GM18870 (cell line): ENCODE data around the gene TYW3.
A peak's percentile ranks its signal among the peaks of the same experiment; 100 is the strongest.

ENCODE experiments used
- ATAC-seq: cut with Tn5 transposase; IDR thresholded peaks from one replicate; pipeline ENCODE4 v1.9.1; 2021; ENCODE audit warnings: moderate library complexity; ENCODE audit not compliant: unreplicated experiment

Gene TYW3, protein sequence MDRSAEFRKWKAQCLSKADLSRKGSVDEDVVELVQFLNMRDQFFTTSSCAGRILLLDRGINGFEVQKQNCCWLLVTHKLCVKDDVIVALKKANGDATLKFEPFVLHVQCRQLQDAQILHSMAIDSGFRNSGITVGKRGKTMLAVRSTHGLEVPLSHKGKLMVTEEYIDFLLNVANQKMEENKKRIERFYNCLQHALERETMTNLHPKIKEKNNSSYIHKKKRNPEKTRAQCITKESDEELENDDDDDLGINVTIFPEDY

DNA sequence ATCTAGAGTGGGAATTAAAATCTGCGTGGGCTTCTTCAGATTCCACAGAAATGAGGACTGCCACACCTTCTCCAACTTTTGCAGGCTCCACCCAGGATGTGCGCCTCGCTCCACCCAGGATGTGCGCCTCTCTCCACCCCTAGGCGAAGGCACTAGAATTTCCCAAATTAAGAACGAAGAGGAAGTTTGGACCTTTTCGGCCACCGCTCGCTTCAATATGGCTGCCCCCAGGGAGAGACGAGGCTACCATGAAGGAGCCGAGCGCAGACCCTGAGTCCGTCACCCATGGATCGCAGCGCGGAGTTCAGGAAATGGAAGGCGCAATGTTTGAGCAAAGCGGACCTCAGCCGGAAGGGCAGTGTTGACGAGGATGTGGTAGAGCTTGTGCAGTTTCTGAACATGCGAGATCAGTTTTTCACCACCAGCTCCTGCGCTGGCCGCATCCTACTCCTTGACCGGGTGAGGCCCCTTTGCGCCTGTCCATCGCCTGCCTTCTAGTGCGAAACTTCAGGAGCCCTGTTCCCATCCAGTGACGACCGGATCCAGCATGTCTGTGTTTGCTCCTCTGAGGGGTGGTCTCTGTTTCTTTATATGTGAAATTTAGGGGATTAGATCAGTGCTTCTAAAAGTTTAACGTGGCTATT, at the start of gene TYW3, which contains the start of gene CRYZ:
Gene TYW3, plus strand, starts transcription at position 193 of the 644 bp plus-strand sequence. Its CDS starts 93 bp downstream, at position 286.
Gene CRYZ, minus strand, starts transcription at position 91 of the 644 bp plus-strand sequence. CDS start 8,229 bp downstream, outside the sequence.
- peak; percentile 69 for ATAC-seq

DNA sequence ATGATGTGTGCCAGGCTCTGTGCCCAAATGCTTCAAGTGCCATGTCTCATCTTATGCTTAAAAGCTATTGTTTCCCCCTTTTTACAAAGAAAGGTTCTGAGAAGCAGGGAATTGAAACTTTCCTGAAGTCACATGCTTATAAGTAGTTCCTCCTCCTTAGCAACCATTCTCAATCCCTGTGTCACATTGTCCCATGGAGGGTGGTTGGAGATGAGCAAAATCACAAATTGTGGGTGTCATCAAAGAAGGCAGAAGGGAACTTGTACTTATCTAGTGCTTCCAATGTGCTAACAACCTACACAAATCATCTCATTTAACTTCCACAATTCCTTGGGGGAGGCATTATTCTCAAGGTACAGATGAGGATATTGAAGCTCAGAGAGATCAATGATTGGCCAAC, 49.3 kb upstream of the TYW3 start:
- no peak for ATAC-seq

DNA sequence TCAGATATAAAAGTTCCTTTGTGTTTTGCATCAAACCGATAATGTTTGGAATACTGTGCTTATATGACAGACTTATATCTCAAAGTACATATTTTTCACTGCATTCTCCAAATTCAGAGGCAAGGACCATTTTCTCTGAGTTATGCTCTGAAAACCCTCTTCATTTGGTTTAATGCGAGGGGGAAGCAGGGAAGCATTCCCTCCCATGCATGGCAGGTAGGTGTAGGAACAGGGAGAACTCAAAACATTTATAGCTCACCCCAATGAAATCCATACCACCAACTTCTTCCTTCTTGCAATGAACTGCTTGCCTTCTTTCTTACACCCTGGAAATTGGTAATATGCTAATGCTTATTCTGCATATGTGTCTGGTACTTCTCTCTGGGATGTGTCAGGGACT, 48.7 kb upstream of the TYW3 start:
- ATAC-seq = no peak

DNA sequence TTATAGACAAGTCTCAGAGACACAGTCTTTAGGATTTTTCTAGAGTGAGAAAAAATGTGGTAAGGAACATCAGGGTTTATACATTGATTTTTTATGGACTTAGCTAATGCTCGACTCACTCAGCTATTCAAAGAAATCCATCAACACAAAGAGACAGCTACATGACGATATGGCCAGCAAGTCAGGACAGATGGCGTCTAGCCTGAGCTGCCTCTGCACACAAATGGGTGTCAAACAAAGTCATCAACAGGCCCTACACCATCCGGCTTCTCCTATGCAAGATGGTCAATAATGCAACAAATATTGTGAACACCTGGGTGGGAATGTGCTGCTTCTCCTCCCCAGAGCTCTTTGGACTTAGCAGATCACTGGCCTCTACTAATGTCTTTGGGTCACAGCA, 46.0 kb upstream of the TYW3 start:
- no peak for ATAC-seq

DNA sequence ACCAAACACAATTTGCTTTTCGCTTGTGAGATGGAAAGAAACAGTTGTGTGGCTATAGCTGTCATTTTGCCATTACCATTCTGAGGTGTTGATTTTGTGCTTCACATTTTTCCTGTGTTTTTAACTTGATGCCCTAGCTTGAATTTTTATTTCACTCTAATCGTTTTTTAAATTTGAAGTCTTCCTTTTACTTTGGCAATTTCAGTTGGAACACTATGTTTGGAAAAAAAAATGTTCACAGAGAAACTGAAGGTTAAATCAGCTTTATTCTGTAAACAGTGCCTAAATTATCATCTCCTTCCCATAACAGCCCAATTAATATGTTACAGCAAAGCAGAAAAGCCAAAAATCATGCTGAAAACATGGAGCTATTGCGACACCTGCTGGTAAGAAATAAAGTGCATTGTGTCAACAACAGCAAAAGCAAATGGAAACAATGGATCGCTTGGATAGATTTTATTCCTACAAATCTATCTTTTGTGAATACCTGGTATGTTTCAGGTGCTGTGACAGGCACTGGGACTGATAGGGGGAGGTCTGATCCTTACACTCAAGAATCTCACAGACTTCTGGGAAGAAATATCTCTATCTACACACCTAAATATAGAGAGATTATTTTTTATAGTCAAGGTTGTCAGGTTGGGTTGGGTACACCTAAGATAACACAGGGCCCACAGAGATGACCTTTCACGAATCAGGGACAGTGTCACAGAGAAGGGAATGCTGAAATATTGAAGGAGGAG, 43.2 kb upstream of the TYW3 start:
- ATAC-seq = peak; percentile 79

DNA sequence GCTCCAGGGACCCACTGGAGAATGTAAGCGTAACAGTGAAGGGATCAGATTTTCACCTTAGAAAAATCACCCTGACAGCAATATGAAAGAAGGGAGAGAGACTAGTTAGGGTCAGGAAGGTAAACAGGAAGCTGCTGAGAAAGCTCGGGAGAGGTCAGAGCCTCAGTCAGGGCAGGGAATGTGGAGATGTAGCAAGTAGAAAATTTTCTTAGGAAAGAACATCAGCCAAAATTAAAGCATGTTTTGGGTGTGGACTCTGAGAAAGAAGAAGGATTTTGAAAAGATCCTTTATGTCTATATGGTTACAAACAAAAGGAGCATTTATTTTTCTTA, 42.6 kb upstream of the TYW3 start:
- ATAC-seq = no peak

DNA sequence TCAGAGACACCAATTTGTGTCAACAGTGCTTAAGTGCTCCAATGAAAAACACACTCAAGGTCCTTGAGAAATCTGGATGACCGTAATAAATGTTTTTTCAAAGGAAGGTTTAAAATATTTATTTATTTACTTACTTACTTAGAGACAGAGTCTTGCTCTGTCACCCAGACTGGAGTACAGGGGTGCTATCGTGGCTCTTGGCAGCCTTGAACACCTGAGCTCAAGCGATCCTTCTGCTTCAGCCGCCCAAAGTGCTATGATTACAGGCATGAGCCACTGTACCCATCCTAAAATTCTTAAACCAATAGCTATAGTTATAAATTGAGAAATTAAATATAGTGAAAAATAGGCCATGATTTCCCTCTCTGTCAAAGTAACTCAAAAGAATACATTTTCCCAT, 42.0 kb upstream of the TYW3 start:
- ATAC-seq = no peak

DNA sequence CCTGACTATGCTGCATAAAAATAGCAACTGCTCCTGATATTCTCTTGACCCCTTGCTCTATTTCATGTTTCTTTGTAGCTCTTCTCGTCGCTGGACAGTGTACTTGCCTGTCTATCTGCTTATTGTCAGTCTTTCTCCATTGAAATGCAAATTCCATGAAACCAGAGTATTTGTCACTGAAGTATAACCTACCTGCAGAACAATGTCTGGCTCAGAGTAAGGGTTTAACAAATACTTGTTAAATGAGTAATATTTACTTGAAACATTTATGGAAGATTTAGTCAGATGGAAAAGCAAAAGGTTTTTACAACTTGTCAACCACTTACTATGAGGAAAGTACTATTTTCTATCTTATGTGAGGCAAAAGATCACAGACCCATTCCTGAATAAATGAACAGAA, 39.5 kb upstream of the TYW3 start:
- ATAC-seq = no peak

DNA sequence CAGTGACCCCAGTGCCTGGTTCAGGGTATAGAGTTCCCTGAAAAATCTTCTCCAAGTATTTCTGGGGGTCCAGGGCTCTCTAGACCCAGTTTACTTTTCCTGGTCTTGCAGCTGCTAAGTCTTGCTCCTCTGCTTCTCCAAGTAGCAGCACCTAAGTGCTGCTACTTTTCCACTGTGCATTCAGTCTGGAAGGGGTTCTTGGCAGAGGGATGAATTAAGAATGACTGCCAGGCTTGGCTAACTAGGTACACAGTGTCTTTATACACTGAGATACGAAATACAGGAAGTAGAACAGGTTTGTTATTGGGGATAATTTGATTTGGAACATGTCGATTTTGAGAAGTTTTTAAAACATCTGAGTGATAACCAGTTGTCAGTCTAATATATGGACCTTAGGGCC, 35.1 kb upstream of the TYW3 start:
- no peak for ATAC-seq

DNA sequence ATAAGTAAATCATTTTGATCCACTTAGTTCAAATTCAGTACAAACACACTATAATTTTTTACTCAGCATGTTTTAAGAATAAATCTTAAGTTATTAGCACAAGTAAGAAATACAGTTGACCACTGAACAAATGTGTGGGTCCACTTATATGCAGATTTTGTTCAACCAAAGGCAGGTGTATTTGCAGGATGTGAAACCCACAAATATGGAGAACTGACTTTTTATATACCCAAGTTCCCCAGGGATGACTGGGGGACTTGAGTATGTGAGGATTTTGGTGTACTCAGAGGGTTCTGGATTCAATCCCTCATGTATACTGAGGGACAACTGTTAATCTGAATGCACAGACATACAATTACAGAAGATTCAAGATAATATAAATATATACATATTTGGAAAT, 33.6 kb upstream of the TYW3 start:
- peak; percentile 45 for ATAC-seq

DNA sequence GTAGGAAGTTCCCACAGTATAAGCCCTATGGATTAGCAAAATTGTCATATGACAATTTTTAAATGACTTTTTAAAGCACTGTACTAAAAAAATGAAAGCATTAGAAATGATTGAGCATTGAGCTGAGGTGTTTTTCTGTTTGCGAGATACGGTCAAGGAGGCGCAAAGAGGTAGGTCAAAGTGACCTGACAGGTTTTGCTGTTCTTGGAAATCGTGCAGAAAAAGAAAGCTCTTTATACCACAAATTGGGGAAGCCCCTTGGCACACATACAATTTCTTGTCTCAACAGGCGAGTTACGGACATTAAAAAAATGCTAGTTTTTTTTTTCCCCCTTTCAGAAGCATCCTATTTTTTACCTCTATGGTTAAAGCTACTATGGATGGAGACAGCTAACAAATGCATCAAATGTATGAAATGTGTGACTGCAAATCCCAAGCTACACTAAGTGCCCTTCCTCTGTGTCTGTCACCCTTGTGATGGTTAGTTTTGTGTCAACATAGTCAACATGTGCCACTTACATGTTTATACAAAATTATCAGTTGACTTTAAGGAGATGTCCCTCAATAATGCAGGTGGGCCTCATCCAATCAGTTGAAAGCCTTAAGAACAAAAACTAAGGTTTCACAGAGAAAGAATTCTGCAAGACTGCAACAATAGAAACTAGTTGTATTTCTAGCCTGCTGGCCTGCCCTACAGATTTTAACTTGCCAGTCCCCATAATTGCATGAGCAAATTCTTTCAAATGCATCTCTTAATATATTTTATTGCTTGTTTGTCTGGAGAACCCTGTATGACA, 29.4 kb upstream of the TYW3 start:
- ATAC-seq = no peak

DNA sequence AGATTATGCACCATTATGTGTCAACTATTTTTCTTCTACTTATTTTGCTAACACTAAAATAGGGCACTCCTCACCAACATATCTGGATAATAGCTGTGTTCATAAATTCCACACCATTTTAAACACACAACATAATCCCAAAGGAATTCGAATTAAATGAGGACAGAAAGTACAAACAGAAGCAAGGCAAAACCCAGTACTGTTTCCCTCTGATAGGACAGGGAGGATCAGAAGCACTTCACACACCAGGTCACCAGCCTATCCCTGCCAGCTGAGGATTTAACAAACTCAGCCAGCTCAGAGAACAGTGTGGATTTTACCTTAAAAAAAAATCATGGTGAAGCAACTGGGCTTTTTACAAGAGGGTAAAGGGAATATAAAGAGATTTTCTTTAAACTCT, 20.1 kb upstream of the TYW3 start:
- ATAC-seq = no peak

DNA sequence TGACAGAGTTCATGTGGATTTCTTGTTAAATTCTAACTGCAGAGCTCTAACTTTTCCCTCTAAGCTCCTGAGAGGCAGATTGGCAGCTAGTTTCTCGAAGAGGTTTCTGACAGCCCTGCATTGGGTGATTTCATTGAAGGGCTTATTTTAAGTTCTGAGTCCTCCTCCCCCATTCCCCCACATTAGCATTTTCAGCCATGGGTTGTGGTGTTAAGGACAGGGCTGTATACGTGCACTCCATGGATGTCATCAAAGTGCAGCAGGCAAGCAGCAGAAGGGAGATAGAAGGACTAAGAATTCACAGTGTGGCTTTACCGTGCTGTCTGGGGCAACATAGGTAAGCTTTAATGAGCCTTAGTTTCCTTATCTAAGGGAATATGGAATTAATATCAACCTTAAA, 19.1 kb upstream of the TYW3 start:
- ATAC-seq = peak; percentile 21

DNA sequence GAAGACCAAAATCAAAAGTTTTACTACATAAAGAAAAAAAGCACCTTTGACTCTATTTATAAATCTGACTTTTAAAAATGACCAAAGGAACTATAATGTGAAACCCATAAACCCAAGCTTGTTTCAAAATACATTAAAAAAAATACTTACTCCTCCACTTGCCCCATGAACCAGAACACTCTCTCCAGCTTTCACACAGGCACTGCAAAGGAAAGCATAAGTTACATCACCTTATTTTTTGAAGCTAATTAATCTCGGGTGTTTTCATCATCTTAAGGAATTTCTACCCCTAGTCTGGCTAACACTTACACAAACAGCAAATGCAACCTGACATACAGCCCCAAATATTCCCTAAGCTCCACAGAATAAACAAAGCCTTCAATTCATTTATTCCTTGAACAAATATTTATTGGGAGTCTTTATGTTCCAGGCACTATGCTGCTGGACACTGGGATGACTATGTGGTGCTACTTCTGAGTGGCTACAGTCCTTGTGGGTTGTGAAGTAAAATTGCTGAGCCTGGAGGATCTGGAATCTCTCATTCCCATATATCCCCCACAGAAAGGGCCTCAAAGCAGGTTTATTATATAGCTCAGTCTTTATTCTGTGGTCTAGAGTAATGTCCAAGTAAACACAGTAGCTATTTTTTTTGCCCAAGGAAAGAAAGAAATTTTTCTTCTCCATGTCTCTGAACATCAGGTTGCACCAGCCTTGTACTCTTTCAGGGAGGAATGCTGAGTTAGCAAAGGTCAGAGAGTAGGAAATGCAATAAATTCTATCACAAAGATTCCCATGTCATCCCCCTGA, 18.3 kb upstream of the TYW3 start:
- peak; percentile 80 for ATAC-seq

DNA sequence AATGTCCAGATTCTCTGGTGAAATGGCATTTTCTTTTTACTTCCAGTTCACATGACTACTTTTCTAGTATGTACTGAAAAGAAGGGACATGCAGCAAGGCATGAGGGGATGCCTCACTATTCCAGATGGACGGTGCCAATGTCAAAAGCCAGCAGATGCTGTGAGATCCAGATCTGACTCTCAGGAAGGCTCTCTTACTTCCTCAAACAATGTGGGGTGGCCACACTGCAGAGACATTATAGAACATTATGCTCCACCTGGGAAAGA, 17.8 kb upstream of the TYW3 start:
- peak; percentile 52 for ATAC-seq

DNA sequence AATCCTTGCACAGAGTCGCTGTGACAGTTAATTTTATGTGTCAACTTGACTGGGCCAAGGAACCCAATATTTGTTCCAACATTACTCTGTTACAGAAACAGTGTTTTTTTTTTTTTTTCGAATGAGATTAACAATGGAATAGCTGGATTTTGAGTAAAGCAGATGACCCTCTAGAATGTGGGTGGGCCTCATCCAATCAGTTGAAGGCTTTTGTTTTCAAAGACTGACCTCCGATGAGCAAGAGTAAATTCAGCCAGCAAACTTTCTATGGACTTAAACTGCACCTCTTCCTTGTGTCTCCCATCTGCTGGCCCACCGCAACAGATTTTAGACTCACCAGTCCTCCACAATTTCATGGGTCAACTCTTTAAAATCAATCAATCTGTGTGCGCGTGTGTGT, 17.1 kb upstream of the TYW3 start:
- no peak for ATAC-seq

DNA sequence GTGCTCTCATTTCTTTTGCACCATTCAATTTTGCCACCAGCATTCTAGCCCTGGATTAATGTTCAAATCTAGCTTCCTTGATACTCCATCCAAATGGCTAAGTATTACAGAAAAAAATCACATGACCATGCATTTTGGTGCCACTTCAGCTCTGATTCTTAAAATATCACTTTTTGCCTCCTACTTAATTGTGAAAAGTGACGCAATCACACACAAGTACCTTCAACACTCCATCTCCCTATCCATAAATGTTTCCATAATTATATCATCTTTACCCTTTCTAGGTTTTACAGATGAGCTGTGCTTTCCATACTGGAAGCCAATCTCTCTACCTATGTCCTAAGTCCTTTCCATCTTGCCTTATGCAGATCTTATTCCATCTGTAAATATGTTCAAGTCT, 16.1 kb upstream of the TYW3 start:
- no peak for ATAC-seq

DNA sequence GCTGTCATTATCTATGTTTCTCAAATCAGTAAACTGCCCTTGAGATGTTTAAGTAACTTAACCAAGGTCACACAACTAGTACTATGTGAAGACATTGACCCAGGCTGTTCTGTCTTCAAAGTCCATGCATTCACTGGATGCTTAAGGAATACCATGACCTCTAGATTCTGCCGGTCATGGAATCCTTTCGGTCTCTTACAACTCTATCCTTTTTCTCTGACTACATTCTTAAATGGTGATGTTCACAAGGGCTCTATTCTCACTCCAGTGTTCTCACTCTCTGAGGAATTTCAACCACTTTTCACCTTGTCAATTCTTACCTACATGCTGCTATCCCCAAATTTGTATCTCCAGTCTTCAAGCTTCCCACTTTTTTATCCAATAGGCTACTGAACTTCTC, 15.3 kb upstream of the TYW3 start:
- no peak for ATAC-seq

DNA sequence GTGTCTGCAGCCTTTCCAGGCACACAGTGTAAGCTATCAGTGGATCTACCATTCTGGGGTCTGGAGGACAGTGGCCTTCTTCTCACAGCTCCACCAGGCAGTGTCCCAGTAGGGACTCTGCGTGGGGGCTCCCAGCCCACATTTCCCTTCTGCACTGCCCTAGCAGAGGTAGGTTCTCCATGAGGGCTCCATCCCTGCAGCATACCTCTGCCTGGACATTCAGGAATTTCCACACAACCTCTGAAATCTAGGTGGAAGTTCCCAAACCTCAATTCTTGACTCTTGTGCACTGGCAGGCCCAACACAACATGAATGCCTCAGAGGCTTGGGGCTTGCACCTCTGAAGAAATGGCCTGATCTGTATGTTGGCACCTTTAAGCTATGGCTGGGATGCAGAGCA, 6.9 kb upstream of the TYW3 start:
- no peak for ATAC-seq

DNA sequence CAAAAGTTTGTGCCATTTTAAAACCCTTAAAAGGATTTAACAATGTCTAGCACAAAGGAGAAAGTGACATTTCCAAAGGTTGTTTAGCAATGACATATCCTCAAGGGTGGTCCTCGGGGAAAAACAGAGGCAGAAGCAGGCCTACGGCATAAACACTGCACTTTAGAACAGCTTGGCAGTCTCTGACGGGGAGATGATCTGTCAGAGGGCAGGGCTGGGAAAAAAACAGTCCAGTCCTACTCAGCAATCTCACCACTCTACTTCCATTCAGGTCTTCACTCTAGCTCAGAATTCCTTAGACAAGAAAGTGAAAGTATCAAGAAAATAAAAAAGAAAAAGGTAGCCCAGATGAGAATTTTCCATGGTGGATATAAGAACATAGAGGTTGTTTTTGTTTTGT, 4.2 kb upstream of the TYW3 start:
- ATAC-seq = no peak
